8988T (cell line): Measurements from ENCODE around the gene FTSJ1.
"Not testable (repeated sequence)": the region's sequence is repeated elsewhere in the genome, so short reads cannot be mapped to it uniquely, and the experiment has no call there.

Experiments
- DNase-seq: peaks from one replicate; pipeline ENCODE4 v3.0.0; 2011

FTSJ1 gene

DNA sequence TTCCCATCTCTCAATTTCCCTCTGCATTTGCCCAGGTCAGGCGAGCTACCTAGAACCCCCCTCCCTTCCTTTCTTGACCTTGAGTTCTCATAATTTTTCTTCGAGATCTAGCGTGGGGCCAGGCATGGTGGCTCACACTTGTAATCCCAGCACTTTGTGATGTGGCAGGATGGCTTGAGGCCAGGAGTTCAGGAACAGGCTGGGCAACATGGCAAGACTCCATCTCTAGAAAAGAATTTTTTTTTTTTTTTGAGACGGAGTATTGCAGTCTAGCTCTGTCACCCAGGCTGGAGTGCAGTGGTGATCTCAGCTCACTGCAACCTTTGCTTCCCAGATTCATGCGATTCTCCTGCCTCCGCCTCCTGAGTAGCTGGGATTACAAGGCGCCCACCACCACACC lies 28.3 kb downstream of the FTSJ1 start:
- no peak for DNase-seq

DNA sequence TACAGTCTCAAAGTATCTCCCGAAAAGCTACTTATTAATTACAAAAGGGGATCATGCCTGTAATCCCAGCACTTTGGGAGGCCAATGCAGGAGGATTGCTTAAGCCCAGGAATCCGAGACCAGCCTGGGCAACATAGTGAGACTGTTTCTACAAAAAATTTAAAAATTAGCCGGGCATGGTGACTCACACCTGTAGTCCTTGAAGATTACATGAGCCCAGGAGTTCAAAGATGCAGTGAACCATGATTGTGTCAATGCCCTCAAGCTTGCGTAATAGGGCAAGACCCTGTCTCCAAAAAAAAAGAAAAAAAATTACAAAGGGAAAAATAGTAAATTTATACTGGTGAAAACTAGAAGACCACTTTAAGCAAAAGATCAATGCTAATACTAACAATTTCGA lies 29.5 kb downstream of the FTSJ1 start:
- no peak for DNase-seq

DNA sequence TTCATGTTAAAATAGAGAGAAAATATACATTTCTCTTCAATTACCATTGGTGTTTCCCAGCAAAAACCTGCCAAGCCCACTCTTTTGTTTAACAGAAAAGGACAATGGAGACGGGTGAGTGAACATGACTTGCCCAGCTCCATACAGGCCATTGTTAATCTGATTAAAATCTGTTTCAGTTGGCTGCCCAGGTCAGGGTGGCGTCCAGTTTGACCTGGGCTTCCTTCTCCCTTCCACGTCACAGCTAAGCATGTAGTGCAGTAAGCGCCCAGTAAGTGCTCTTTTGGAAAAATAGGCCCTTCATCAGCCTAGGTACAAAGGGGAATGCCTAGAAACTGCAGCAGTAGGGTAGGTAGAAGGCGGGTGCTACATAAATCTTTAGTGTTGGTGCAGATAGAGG lies 31.2 kb downstream of the FTSJ1 start:
- no peak for DNase-seq

DNA sequence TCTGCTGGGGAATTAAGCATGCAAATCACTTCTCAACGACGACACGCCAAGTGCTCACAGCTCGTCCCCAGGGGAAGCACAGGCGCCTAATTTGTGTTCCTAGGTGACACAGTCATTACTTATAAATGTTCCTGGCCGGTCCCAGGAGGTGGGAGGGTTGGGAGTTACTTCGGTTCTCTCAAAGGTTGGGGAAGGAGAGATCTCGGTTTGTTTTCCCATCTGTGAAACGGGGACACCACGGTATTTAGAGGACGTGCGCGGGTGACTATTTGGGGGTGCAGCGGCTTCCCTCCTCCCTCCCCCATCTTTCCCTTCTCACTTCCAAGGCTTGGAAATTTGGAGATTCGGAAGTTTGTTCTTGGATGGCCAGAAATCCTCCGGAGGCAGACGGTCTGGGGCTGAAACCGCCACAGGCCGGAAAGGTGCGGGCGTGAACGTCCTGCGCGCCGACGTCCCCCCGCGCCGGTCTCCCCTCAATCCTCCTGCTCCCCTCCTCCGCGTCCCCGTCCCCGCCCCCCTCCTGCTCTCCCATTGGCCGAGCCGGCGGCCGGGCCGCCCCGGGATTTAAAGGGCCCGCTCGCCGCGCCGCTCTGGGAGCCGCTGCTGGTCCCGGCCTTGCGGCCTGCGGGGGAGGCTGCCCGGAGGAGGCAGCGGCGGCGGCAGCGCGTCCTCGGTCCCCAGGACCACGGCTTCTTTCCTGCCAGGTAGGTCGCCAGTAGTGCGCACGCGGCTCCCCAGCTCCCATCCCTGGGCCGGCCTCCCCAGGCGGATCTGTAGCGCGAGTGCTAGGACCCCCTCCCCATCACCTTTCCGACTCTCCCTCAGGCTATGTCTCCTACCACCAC lies 32.6 kb downstream of the FTSJ1 start, which contains the start of gene PORCN:
PORCN (plus strand) TSS at position 593 of the 845 bp plus-strand sequence. CDS start 829 bp downstream, outside the sequence.
- peak; percentile 74 for DNase-seq

DNA sequence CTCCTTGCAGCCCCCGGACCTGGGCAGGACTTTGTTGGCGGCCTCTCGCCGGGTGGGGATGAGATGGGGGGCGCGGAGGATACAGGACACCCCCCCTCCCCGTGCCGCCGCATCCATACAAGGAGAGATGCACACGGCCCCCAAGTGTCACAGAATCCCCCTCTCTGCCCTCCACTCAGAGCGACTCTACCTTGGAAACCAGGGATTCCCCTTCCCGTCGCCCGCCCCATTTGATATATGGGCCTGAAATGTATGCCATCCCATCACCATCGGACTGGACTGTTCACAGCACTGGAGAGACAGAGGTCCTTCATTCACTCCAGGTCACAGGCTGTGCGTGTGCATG lies 33.2 kb downstream of the FTSJ1 start:
- no peak for DNase-seq

DNA sequence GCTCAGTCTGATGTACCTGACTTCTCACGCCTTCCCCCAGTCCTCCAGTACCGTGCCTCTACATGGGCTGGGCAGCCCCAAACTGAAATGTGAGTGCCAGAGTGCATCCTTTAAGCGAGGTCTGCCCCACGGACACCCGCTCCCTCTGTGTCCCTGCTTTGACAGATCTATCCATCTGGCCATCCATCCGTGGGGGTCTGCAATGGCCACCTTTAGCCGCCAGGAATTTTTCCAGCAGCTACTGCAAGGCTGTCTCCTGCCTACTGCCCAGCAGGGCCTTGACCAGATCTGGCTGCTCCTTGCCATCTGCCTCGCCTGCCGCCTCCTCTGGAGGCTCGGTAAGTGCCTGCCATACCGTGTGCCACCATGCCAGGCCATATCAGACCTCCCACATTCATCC lies 33.6 kb downstream of the FTSJ1 start:
- no peak for DNase-seq

DNA sequence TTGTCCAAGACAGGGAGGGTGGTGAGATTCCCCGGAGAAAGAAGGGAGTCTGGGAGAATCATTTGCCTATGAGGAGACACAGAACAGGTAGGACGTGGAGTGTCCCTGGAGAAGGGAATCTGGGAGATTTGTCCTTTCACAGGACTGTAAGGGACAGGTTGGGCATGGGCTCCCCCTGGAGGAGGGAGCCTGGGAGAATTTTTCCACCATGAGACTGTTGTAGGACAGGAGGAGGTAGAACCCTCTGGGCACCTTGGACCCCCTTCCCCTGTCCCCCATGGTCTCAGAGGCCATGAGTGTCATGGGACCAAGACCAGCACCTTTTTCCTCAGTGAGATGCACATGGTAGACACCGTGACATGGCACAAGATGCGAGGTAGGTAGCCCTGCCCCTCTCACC lies 35.6 kb downstream of the FTSJ1 start:
- no peak for DNase-seq

DNA sequence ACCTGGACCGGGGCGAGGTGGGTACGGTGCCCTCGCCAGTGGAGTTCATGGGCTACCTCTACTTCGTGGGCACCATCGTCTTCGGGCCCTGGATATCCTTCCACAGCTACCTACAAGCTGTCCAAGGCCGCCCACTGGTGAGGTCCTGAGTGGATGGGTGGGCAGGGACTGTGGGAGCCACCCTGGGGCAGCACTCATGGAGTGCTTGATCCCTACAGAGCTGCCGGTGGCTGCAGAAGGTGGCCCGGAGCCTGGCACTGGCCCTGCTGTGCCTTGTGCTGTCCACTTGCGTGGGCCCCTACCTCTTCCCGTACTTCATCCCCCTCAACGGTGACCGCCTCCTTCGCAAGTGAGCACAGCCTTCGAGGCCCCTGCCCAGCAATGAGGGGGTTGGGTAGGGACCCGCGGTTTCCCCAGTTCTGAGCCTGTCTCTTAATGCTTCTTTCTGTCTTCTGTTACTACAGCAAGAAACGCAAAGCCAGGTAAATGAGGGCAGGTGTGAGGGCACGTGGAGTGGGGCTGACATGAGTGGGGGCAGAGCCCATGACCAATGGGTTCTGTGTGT lies 36.5 kb downstream of the FTSJ1 start:
- no peak for DNase-seq

DNA sequence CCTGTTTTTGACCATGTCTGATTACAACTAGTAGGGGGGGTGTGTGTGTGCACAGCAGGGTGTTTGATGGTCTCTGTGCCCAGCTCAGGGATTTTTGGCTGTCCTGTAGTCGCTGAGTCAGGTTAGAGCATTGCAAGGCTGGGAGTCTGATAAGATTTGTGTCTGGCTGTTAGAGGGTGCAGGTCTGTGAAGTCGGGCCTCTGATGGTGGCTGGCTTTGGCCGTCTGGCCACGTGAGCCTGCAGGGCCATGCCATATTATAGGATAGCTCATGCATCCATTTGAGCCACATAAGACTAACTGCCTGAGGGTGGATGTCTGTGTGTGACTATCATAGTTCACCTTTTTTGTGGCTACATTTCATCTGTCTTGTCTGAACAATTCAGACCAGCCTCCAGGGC lies 37.7 kb downstream of the FTSJ1 start:
- DNase-seq: no peak

DNA sequence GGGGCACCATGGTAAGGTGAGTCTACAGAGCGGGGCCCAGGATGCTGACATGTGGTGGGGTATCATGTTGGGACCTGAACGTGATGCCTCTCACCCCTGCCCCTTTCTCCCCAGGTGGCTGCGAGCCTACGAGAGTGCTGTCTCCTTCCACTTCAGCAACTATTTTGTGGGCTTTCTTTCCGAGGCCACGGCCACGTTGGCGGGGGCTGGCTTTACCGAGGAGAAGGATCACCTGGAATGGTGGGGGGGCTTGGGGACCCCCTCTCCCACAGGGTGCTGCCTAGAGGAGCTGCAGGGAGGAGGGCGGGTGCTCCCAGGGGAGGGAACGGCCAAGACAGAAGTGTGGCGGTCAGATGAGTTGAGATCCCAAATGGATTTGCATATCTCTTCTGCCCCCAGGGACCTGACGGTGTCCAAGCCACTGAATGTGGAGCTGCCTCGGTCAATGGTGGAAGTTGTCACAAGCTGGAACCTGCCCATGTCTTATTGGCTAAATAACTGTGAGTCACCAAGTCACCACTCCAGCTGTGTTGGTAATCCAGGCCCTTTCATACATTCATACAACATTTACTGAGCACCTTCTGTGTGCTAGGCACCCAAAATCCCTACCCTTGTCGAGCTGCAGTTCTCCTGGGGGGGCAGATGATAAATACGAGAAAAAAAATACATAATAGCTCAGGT lies 38.3 kb downstream of the FTSJ1 start:
- DNase-seq: no peak

DNA sequence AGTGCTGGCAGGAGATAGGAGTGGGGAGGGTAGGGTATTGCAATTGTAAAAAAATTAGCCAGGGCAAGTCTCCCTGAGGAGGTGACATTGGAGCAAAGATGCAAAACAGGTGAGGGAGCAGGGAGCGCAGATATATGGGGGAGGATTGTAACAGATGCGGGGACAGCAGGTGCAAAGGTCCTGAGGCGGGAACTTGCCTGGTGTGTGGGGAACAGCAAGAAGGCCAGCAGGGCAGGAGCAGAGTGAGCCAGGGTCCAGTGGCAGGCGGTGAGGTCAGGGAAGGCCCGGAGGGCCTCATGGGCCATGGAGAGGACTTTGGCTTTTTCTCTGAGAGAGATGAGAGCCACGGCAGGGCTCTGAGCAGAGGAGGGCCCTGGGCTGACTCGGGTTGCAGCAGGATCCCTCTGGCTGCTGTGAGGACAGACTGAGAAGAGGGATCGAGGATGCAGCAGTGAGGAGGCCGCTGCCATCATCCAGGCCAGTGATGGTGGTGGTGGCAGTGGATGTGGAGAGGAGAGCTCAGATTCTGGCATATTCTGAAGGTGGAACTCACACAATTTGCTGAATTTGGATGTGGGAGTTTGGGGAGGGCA lies 39.0 kb downstream of the FTSJ1 start:
- no peak for DNase-seq

DNA sequence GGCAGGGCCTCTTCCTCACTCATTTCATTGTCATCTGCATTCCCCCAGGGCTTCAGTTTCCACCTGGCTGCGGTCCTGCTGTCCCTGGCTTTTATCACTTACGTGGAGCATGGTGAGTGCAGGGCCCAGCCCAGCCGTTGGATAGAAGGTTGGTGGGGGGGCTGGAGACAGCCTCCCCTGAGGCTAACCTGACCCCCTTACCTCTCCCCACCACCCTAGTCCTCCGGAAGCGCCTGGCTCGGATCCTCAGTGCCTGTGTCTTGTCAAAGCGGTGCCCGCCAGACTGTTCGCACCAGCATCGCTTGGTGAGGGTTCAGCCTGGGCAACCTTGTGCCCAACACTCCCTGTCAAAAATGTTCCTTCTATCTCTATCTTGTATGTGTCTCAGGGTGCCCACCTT lies 39.8 kb downstream of the FTSJ1 start:
- DNase-seq: no peak

DNA sequence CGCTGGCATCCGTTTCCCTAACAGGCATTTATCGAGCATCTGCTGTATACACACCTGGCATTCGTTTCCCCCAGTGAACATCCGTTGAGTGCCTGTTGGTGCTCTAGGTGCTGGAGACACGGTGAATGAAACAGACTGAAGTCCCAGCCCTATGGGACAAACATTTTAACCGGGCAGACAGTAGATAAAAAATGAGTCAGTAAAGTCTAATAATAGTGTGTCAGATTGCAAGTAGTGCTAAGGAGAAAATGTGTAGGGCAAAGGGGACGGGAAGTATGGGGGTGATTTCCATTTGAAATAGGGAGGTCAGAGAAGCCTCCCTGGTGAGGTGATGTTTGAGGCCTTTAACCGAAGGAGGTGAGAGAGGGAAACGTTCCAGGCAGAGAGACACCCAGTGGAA lies 40.3 kb downstream of the FTSJ1 start:
- DNase-seq: no peak

DNA sequence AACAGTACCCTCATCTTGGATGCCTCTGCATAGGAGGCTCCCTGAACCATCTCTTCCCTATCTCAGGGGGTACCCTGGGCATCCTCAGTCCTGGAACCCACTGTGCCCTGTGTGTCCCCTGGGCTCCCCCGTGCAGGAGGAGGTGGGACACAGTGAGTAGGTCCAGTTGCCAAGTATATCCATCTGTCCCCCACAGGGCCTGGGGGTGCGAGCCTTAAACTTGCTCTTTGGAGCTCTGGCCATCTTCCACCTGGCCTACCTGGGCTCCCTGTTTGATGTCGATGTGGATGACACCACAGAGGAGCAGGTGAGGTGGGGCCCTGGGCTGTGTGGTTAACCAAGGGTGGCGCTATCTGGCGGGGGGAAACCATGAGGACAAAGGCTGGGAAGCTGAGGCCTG lies 41.0 kb downstream of the FTSJ1 start:
- DNase-seq: no peak

DNA sequence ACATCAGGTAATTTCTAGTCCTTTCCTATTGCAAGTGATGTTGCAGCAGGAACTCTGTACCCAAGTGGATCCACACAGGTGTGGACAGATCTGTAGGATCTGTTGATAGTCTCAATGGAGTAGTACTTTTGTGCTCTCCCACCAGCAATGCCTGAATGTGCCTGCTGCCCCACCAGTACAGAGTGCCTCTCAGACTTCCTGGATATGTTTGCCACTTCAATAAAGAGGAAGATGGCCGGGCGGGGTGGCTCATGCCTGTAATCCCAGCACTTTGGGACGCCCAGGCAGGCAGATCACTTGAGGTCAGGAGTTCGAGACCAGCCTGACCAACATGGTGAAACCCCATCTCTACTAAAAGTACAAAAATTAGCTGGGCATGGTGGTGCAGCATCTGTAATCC lies 43.5 kb downstream of the FTSJ1 start:
- not testable (repeated sequence) for DNase-seq

DNA sequence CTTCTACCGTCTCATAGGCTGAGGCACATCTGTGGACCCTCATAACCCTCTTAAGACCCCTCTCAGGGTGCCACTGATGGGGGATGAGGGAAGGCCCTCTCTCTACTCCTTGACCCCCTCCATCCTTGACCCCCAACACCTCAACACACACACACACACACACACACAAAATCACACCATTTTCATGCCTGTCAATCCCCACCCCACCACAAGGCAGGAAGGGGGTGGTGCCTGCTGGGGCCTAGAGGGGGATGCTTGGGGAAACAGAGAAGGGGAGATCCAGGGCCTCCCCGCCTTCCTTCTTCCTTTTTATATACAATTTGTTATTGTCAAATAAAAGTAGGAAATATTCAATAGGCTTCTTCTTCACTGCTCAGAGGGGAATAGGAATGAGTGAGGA lies 44.5 kb downstream of the FTSJ1 start:
- no peak for DNase-seq

DNA sequence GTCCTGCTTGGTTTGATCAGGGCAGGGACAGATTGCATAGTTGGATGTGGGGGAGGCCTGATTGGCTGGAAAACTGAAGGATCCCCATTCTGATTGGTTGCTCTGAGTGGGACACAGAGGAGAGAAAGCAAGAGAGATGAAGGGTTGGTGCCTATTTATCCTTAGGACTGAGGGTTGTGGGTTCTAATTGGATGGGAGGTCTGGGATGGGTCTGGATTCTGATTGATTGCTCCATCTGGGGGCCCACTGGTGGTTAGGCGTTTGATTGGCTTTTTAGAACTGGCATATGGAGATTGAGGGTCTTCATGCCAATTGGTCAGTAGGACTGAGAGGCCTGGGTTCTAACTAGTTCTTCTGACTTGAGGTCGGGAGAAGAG lies 45.0 kb downstream of the FTSJ1 start:
- no peak for DNase-seq

DNA sequence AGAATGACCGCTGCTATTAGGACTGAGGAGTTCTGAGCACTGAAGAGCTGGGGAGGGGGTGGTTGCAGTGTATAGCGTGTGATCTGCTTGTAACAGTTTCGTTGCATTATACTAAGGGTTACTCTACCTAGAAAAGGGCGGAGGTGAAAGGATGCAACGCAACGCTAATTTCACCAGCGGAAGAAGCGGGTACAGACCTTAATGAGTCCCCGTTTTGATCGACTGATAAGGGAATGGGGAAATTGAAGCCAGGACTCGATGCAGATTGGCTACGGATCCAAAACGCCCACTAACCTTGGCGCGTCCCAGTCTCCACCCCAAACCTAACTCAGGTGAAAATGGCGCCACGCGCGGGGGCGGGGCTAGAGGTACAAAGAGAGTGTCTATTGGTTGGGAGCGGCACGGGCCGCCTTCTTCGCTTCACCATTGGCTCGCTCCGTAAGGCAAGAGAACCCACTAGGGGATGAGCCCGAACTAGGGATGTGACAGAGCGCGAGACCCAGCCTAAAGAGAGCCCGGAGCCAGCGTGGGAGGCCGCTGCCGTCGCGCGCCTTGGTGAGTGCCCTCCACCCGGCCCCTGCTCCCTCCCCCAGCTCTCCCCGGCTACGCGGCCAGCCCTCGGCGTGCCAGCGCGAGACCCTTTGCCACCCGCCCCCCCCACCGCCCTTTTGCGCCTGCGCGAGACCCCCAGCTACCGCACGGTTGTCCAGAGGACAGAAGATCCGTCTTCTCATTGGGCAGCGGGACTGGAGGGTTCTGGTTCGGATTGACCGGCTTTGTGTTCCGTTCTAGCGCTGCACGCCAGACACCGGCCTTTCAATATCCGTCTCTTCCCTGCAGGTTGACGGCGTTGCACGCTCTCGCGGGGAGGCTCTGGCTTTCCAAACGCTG lies 45.6 kb downstream of the FTSJ1 start, which contains the start of gene EBP:
EBP (plus strand) TSS at position 456 of the 891 bp plus-strand sequence. CDS start 1,964 bp downstream, outside the sequence.
- peak; percentile 71 for DNase-seq

DNA sequence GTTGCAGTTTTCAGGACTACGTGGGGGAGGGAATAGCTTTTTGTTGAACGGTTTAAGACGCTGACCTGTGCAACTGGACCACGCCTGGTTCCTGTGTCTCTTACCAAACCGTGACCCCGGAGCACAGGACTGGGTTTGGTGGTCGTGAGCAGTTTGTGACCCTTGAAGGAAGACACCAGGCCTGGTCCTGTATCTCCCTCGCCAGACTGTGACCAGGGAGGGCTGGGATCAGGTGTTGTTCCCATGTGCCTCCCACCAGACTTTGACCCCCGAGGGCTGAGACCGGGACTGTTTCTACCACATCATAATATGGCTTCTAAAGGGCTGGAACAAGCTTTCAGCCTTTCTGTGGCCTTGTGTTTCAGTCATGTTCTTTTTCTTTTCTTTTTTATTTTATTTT lies 46.3 kb downstream of the FTSJ1 start:
- DNase-seq: no peak

DNA sequence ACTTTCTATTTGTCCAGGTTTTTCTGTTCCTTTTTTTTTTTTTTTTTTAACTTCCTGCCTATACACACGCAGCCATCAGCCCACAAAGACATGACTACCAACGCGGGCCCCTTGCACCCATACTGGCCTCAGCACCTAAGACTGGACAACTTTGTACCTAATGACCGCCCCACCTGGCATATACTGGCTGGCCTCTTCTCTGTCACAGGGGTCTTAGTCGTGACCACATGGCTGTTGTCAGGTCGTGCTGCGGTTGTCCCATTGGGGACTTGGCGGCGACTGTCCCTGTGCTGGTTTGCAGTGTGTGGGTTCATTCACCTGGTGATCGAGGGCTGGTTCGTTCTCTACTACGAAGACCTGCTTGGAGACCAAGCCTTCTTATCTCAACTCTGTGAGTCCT lies 47.7 kb downstream of the FTSJ1 start:
- no peak for DNase-seq

DNA sequence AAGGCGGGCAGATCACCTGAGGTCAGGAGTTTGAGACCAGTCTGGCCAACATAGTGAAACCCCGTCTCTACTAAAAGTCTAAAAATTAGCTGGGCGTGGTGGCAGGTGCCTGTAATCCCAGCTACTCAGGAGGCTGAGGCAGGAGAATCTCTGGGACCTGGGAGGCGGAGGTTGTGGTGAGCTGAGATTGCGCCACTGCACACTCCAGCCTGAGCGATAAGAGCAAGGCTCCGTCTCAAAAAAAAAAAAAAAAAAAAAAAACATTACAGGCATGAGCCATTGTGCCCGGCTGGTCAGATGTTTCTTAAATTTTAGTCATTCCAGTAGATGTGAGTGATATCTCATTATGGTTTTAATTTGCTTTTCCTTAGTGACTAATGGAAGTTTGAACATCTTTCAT lies 49.9 kb downstream of the FTSJ1 start:
- not testable (repeated sequence) for DNase-seq

DNA sequence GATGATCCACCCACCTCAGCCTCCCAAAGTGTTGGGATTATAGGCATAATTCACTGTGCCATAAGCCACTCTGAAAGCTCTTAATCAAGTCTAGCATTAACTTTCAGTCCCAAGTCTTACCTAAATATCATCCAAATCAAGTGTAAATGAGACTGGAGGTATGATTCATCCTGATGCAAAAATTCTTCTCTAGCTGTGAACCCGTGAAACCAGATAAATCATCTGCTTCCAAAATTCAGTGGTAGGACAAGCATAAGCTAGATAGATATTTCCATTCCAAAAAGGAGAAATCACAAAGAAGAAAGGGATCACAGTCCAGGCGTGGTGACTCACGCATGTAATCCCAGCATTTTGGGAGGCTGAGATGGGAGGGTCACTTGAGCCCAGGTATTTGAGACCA lies 54.7 kb downstream of the FTSJ1 start:
- no peak for DNase-seq
